ENCODE results near the gene KIAA1549. TPM values are rescaled to one million over a fixed set of nuclear protein-coding genes. Genes with fewer than 3 reads are reported as not detected.
A peak's percentile ranks its signal among the peaks of the same experiment; 100 is the strongest.

The KIAA1549 gene
- total RNA-seq, 1 donor from 2014 or later = 3.0 TPM

DNA sequence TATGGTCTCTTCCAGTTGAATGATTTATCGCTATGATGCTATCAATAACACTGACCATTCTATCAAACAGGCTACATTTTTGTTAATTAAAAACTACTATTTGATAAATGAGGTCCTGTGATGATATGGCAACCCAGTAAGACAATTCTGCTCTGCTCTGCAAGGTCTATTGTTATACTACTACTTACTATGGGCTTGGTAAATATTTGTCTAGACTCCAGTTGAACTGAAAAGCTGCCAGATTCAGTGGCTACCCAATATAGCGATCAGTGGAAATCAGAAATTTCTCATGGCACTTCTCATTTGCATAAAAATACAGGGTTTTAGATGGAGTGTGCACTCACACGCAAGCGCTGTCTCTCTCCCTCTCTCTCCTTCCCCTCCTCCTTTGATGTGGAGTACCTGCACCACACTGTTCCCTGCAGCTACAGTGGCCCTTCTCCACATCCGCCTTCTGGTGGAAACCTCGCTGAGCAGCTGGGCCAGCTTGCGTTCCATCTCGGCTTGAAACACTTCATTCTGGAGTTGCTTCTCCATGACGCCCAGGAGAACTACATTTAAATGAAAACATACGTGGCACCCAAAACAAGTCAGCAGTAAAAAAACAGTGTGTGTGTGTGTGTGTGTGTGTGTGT, 77.9 kb downstream of the KIAA1549 start:
- no peak for DNase-seq

GRCh38 chr7:138902161-138902560, 79.0 kb downstream of the KIAA1549 start:
- no peak for DNase-seq

DNA sequence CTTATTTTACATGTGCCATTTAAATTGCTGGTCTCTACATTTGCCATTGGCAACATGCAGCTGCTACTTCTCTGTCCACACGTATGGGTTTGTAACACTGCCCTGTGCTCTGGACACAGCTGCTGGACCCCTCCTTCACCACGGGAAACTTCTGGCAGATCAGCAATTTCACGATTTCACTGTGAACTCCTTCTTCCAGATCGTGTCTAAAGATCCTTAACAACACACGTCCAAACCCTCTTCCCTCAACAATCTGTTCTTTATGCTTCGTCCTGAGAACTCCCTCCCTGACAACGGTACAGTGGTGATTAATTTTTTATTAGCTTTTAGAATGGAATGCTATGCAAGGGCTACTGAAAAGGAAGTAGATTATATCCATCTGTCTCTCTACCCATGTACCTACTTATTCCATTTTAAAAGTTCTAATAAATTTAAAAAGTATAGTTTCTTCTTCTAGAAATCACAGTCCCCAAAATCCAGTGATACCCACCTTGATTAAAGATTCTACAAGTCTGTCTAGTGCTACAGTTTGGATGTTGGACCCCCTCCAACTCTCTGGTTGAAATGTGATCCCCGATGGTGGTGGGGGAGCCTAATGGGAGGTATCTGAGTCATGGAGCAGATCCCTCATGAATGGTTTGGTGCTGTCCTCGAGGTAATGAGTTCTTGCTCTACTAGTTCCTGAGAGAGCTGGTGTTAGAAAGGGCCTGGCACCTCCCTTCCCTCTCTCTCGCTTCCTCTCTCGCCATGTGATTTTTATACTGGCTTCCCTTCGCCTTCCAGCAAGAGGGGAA, 81.0 kb downstream of the KIAA1549 start:
- DNase-seq = peak; percentile 6

GRCh38 chr7:138898802-138899201, 82.4 kb downstream of the KIAA1549 start:
- DNase-seq = no peak

GRCh38 chr7:138898255-138898654, 82.9 kb downstream of the KIAA1549 start:
- no peak for DNase-seq

DNA sequence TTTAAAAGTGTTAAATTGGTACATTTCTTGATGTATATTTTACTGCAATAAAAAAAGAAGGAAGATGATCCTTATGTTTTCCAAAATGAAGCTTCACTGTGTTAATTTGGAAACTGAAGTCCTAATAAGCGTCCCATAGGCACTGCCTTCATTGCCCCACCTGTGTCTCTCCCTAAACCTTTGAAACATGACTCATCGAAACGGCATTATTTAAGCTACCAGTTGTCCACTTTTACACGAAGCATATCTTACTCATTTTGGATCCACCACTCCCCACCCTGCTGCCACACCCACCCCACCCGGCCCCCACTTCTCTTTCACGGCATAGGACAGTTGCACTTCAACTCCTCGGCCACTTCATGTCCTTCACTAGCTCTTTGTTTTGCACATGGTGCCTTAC, 85.5 kb downstream of the KIAA1549 start:
- DNase-seq = no peak

GRCh38 chr7:138893258-138893657, 87.9 kb downstream of the KIAA1549 start:
- DNase-seq = no peak

DNA sequence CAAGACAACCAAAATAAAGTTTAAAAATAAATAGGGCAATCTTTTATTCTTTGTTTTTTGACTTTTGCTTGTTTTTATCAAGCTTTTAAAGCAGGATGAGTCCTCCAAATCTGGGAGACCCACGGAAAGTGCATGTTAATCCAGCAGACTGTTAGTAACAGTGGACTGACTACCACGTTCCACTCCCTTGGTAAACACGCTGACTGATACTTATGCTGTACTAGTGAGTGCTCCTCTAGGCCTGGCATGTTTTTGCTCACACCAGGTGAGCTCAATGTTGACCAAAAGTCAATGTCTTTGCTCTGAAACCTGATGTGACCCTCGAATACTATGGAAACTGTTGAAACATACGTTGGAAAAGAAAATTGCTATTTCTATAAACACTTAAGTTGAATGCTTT, 88.4 kb downstream of the KIAA1549 start:
- DNase-seq = no peak

DNA sequence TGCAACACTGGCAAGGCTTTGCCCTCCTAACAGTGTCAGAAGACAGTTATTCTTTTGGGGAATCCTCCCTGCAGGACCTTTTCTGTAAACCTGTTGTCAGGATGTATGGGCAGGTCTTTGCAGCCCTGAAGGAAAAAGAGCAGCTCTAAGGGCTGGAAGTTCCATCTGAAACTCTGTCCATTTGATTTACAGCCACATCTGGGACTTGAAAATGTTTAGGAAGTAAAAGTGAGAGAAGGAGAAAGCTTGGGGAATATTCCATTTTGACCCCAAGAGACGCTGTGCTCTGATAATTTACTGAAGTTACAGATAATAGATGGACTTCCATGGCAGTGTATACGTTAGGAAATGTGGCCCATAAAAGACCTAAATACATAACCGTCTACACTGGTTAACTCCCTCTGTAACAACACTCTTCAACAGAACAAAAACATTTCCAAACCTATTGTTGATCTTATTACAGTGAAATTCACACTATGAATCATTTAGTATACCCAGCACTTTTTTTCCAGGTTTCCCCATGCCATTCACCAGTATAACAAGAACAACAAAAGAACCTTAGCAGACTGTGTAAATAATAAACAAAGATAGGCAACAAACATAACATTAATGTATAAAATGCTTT, 89.1 kb downstream of the KIAA1549 start:
- no peak for DNase-seq

DNA sequence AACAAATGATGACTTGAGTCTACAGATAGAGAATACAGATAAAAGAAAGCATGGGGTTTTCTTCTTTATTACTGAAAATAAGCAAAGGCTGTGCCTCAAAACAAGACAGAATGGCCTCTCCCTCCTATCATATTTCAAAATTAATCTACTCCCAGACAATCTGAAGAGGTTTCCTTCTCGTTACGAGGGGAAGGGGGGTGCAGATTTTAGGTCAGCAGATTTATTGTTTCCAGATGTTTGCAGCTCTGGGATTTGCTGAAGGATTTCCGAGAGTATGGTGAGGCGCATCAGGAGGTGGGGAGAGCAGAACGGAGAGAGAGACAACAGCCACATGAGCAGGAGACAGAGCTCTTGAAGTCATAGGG, 89.8 kb downstream of the KIAA1549 start:
- DNase-seq = peak; percentile 81

DNA sequence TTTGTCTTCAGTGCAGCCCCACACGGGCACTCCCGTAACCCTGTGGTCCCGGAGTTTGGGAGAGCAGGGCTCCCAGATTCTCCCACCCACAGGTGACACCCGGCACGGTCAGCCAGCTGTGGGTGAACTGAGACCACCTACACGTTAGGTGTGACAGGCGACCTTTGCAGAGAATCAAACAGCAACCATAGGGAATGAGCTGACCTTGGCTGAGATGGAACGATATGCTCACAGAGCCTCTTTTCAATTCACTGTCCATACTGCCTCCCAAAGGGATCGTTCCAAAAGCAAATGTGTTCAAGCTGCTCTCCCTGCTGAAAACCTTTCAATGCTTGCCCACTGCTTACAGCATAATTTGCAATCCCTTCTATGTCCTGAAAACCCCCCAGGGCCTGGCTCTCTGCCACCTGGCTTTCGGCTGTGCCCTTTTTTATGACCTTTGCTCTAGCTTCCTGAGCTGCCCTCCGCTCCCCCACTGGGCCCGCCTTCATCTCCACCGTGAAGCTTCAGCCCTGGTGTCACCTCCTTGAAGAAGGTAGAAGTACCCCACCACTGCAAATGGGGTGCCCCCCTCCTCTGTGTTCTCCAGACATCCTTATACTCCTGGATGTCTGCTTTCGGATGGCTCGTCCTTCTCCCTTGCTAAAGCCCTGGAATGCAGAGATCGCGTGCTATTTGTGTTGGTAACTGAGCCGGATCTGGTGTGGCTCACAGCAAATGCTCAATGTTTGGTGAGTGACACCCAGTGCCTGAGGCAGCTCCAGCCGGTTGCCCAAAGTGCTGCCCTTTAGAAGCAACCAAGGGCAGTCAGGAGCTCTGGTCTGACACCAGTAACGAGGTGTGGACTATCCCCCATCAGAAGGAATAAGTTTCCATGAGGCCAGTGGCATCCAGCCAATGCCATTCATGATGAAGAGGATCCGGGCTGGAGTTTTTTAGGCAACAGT, 90.4 kb downstream of the KIAA1549 start:
- DNase-seq = peak; percentile 56

DNA sequence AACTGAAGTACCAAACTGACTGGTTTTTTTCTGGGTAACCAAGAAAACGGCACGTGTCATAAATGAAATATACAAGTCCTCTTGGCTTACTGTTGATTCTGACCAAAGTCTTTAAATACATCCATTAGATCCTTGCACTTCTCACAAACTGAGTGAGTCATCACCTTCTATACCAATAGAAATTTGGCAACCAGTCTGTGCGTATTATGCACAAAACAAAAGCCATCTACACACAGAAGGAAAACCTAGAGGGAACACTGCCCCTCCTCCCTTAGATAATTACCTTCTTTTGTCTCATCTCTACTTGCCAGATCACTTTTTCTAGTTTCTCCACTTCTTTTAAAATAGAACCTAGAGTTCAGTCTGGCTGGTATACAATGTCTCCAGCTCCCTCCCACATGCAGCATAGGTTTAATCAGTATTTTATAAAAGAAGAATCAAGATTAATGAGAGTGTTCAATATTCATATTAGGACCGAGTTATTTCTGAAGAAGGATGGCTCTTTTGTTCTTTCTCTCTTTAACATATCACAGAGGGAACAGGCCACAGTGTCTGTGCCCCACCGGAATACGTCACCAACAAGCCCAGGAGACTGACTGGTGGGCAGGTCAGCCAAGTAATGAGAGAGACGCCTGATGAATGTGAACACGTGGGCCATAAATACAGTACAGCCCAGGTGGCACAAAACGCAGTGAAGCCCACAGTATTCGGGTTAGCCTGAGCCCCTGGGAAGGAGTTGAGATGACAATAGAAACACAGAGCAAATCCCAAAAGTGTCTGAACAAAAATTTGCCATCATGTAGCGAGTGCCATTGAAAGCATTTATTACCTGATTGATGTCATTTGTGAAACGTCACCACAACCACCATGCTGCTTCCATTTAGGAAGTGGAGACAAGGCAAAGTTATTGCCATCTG, 91.3 kb downstream of the KIAA1549 start:
- DNase-seq = no peak

DNA sequence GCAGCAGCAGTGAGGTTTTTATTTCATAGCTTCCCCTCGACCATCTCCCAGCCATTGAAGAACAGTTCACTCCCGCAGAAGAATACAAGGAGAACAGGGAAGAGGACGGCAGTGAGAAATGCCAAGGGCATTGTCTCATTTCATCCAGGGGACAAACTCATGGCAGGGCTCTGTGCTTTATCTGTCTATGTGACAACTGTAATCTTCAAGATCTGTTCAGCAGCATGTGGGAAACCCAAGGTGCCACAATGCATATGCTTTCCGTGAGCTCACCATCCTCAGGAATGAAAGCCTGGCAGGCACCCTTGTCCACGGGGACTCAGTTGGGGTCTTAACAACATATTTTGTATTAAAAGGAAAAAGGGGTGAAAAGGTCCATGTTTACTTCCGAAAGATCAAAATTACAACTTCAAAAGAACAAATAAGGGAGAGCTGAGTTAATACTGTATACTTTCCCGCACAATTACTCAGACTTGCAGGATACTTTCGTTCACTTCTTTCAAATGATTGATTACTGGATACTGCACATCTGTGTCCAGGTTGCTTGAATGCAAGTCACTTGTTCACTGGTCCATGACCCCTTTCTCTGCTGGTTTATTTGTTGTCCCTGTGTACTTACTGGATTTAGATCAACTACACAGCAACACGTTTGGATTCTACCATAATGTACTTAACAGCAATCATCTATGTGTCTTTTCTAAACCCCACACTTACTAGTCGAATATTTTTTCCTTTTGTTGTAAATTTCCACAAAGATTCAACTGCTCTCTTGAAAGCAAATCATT, 93.1 kb downstream of the KIAA1549 start:
- DNase-seq = no peak

DNA sequence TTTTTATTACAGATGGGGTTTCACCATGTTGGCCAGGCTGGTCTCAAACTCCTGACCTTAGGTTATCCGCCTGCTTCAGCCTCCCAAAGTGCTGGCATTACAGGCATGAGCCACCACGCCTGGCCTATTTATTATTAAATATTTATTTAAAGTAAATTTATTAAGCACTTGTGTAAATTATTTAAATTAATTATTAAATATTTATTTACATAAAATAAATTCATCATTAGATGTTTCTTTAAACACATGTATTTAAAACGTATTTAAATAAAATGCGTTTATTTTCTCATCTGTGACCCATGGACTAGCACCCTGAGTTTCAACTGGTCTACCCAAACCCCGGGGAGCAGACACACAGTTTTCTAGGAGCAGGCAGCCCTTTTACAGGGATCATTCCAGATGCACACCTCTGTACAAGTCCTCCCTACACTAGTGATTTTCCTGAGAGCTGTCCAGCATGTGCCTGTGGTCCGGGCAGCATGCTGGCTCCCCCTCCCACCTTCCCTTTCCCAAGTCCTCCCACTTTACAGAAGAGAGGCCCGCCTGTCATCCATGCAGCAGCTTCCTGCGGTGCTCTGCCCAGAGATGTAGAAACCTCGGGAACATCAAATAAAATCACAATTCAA, 94.0 kb downstream of the KIAA1549 start:
- DNase-seq = no peak

GRCh38 chr7:138886501-138886917, 94.7 kb downstream of the KIAA1549 start:
- peak; percentile 74 for DNase-seq

DNA sequence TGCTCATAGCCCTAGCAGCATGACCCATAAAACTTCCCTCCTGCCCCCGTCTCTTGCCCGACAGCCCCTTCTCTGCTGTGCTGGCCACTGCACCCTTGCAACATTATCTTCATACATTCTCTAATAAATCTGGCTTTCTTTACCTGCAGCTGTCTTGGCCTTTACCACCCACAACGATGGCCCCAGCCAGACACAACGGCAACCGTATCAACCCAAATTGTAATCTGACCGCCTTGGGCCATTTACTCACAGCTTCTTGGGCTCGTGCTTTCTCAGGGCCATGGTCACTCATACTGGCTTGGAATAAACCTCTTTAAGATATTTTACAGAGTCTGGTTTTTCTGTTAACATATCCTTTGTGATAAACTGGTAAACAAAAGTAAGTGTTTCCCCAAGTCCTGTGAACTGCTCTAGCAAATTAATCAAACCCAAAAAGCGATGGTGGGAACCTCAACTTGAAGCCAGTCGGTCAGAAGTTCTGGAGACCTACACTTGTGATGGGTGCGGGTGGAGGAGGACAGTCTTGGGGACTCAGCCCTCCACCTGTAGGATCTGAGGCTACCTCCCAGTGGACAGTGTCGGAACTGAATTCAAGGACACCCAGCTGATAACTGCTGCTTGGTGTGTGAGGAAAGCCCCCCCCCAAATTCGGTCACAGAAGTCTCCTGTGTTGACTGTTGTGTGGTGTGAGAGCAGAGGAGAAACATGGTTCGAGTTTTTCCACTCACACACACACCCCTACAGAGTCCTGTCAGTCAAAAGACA, 95.6 kb downstream of the KIAA1549 start:
- DNase-seq = no peak

DNA sequence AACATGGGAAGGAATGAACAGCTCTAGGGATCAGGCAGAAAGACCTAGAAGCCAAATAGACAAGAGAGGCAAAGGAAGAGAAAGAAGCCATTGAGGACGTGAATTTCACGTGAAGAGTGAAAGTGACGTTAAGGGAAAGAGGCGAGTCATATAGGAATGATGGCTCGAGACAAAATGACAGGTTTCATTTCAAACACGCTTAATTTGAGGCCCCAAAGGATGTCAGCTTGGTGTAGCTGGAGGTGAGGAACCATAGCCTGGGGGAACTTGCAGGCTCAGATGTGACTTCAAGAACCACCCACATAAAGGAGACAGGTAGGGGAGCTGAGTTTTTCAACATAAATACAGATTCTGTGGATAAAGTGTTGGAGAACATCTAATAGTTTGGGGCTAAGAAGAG, 98.9 kb downstream of the KIAA1549 start:
- DNase-seq = no peak

DNA sequence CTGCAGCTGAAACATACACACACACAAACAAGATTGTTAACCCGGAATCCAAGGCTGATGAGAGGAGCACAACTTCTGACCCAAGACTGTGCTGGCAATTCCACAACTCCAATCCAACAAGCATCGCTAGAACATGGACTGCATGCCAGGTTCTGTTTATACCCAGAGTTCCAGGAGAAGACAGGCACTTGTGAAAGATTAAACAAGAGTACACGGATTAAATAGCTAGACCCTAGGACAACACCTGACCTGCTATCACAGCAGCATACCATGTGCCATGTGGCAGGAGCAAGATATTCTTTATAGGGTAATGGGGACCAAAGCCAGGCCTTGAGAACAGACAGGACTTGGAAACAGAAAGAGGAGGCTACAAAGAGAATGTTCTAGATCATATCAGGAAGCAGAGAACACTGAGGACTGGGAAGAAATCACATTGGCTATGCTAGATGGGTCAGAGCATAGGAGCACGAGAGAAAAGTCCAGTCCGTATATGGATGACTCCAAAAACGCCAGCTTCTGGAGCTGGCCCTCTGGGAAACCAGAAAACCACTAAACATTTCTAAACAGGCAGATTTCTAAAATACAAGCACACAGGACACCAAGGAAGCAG, 99.5 kb downstream of the KIAA1549 start:
- DNase-seq = no peak

All from skin of body (tissue), 2 donors.